ENCODE measurements around the gene SDR39U1.

The SDR39U1 gene

DNA sequence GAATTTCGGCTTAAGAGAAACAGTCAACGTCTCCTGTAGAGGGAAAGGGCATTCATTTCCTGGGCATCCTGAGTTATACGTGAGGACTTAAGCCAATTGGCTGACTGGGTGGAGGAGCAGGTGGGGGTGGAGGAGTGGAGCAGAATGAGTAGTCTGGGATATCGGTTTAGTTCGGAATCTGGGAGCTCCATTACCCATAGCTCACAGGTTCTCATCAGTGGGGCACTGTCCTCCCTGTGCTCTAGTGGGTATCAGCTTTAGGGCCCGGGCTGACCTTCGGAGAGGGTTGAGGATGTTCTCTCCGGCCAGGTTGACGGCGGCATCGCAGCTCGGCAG lies 704 bp downstream of the SDR39U1 start:
- Histone ChIP-seq H3K4me2 (ENCODE audit: low read depth, low read length) (peak overlapping the region; percentile 79), H3K36me3 (replicated peaks; ENCODE audit: insufficient read depth, low read length) (0 out of 2 replicates have a peak, but pooled peaks cover 2% of the 10 kb centered on the region), H3K27me3 (replicated peaks; ENCODE audit: insufficient read depth, low read length) (no peaks in the 10 kb centered on the region), H3K4me3 (ENCODE audit: low read length) (peak overlapping the region; percentile 86), H4K20me1 (ENCODE audit: insufficient read depth, low read length) (no peaks in the 10 kb centered on the region), H3K9ac (ENCODE audit: low read length) (peak overlapping the region; percentile 93), H3K27ac (ENCODE audit: low read length) (peak overlapping the region; percentile 95), H3K4me1 (ENCODE audit: low read length) (no peaks in the 10 kb centered on the region), H3F3A (ENCODE audit: insufficient read depth, low read length) (peaks cover 5% of the 10 kb centered on the region), H3K9me3 (replicated peaks; ENCODE audit: insufficient read depth, low read length) (no peaks in the 10 kb centered on the region), H3K79me2 (ENCODE audit: low read length) (no peaks in the 10 kb centered on the region; the same call in 1 of the 2 replicates), H2AFZ (ENCODE audit: low read length) (no peak overlapping the region), H3K9me2 (replicated peaks; ENCODE audit: insufficient read depth, low read length) (no peaks in the 10 kb centered on the region)
- DNase-seq, result no peak
- TF ChIP-seq, protein P1, sequence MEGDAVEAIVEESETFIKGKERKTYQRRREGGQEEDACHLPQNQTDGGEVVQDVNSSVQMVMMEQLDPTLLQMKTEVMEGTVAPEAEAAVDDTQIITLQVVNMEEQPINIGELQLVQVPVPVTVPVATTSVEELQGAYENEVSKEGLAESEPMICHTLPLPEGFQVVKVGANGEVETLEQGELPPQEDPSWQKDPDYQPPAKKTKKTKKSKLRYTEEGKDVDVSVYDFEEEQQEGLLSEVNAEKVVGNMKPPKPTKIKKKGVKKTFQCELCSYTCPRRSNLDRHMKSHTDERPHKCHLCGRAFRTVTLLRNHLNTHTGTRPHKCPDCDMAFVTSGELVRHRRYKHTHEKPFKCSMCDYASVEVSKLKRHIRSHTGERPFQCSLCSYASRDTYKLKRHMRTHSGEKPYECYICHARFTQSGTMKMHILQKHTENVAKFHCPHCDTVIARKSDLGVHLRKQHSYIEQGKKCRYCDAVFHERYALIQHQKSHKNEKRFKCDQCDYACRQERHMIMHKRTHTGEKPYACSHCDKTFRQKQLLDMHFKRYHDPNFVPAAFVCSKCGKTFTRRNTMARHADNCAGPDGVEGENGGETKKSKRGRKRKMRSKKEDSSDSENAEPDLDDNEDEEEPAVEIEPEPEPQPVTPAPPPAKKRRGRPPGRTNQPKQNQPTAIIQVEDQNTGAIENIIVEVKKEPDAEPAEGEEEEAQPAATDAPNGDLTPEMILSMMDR (IDR thresholded peaks at IDR 0.05; ENCODE audit: low read length), result no peak
- TF ChIP-seq EZH2 (optimal IDR thresholded peaks at IDR 0.05; ENCODE audit: low read depth, low read length) (no peak), EZH2phosphoT487 (IDR thresholded peaks at IDR 0.05; ENCODE audit: low read length) (no peak)

DNA sequence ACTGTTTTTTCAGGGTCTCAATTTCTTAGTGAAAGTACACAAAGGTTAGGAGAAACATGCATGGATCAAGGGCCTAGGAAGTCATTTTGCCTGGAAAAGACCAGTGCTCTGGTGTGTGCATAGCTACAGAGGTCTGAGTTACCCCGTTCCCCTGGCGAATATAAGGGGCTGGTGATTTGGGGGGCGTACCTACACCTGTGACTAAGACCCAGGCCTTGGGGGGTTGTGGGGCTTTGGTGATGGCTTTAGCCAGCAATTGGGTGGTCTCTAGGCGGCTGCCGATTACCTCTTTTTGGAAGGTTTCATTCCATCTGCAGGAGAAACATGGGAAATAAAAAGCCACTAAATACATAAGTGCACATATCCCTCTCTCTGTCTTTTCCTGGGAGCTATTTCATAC lies 1.1 kb downstream of the SDR39U1 start:
- Histone ChIP-seq H3K79me2 (ENCODE audit: low read length) (no peaks in the 10 kb centered on the region; the same call in 1 of the 2 replicates), H4K20me1 (ENCODE audit: insufficient read depth, low read length) (no peaks in the 10 kb centered on the region), H3K9me2 (replicated peaks; ENCODE audit: insufficient read depth, low read length) (no peaks in the 10 kb centered on the region), H3K4me3 (ENCODE audit: low read length) (peak overlapping the region; percentile 86), H2AFZ (ENCODE audit: low read length) (no peak overlapping the region), H3K9me3 (replicated peaks; ENCODE audit: insufficient read depth, low read length) (no peaks in the 10 kb centered on the region), H3K36me3 (replicated peaks; ENCODE audit: insufficient read depth, low read length) (0 out of 2 replicates have a peak, but pooled peaks cover 2% of the 10 kb centered on the region), H3K4me2 (ENCODE audit: low read depth, low read length) (peak overlapping the region; percentile 79), H3K27ac (ENCODE audit: low read length) (peak overlapping the region; percentile 95; the same call in 1 of the 2 replicates), H3K27me3 (replicated peaks; ENCODE audit: insufficient read depth, low read length) (no peaks in the 10 kb centered on the region), H3K9ac (ENCODE audit: low read length) (peak overlapping the region; percentile 93), H3K4me1 (ENCODE audit: low read length) (0 out of 2 replicates have a peak, but pooled peaks cover 1% of the 10 kb centered on the region), H3F3A (ENCODE audit: insufficient read depth, low read length) (peaks cover 5% of the 10 kb centered on the region)
- TF ChIP-seq EZH2 (optimal IDR thresholded peaks at IDR 0.05; ENCODE audit: low read depth, low read length) (no peak), EZH2phosphoT487 (IDR thresholded peaks at IDR 0.05; ENCODE audit: low read length) (no peak)
- TF ChIP-seq, protein P1 (IDR thresholded peaks at IDR 0.05; ENCODE audit: low read length), result no peak
- no peak for DNase-seq

DNA sequence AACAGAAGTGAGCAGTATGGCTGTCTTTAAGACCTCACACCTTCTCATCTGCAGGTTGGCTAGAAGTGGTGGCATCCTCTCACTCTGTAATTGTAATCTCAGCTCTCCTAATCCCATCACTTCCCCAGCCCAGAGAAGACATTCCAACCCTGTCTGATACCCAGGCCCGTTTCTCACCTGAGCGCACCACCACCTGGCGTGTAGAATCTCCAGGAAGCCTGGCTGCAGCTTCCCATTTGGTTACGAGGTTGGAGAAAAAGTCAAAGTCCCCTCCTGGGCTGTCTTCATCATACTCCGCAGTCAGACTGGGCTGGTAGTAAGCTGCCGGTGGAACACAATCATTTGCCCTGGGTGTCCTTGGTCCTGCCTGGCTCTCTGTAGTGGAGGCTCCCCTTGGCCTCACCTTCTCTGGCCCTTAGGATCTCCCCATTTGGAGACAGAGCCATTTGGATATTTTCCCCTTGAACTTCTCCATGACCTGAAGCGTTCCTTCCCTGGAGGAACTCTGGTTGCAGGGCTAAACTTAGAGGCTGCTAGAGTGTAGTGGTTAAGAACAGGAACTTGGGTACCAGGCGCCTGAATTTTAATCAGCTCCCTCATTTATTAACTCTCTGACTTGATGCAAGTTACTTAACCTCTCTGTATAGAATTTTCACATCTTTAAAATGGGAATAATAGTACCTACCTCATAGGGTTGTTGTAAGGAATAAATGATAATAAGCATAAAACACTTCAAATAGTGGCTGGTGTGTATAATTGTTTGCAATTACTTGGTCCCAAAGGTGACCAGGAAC lies 1.8 kb downstream of the SDR39U1 start:
- H3K9me2 ChIP-seq (replicated peaks; ENCODE audit: insufficient read depth, low read length), result no peaks in the 10 kb centered on the region
- H3K9me3 ChIP-seq (replicated peaks; ENCODE audit: insufficient read depth, low read length), result no peaks in the 10 kb centered on the region
- H3K27me3 ChIP-seq (replicated peaks; ENCODE audit: insufficient read depth, low read length), result no peaks in the 10 kb centered on the region
- no peaks in the 10 kb centered on the region for H4K20me1 ChIP-seq (ENCODE audit: insufficient read depth, low read length)
- DNase-seq, result no peak
- H3K27ac ChIP-seq (ENCODE audit: low read length), result no peak overlapping the region
- peak overlapping the region; percentile 79; the same call in 1 of the 2 replicates for H3K4me2 ChIP-seq (ENCODE audit: low read depth, low read length)
- peaks cover 5% of the 10 kb centered on the region for H3F3A ChIP-seq (ENCODE audit: insufficient read depth, low read length)
- 0 out of 2 replicates have a peak, but pooled peaks cover 3% of the 10 kb centered on the region for H3K4me1 ChIP-seq (ENCODE audit: low read length)
- H2AFZ ChIP-seq (ENCODE audit: low read length), result no peak overlapping the region
- H3K9ac ChIP-seq (ENCODE audit: low read length), result no peak overlapping the region
- TF ChIP-seq EZH2 (optimal IDR thresholded peaks at IDR 0.05; ENCODE audit: low read depth, low read length) (no peak), EZH2phosphoT487 (IDR thresholded peaks at IDR 0.05; ENCODE audit: low read length) (no peak)
- TF ChIP-seq, protein P1 (IDR thresholded peaks at IDR 0.05; ENCODE audit: low read length), result no peak
- H3K36me3 ChIP-seq (replicated peaks; ENCODE audit: insufficient read depth, low read length), result 0 out of 2 replicates have a peak, but pooled peaks cover 2% of the 10 kb centered on the region
- H3K4me3 ChIP-seq (ENCODE audit: low read length), result no peak overlapping the region
- H3K79me2 ChIP-seq (ENCODE audit: low read length), result no peaks in the 10 kb centered on the region; the same call in 1 of the 2 replicates
